Activated CD4-positive, alpha-beta T cell treated with anti-CD3 and anti-CD28 coated beads, Interleukin-2, amount 50 U/mL, for 4 hours (primary cell): ENCODE measurements around the gene ZNF326.
A peak's percentile ranks its signal among the peaks of the same experiment; 100 is the strongest.

Experiments used
- DNase-seq, 2 experiments: peaks; one replicate each; pipeline ENCODE4 v3.0.0-alpha.2; 2020

Gene ZNF326

GRCh38 chr1:89994805-89995597 is at the start of gene ZNF326:
ZNF326 (plus strand) TSS chr1:89995110; CDS start chr1:89995258, 148 bp downstream.
- DNase-seq = peak; percentile 87 to 88

GRCh38 chr1:89945852-89946476 is 48.9 kb upstream of the ZNF326 start:
- DNase-seq = no peak

- DNase-seq = no peak
Observed at GRCh38 chr1:89946532-89946931, 48.4 kb upstream of the ZNF326 start.

GRCh38 chr1:89948722-89949345 is 46.1 kb upstream of the ZNF326 start:
- DNase-seq = no peak

- no peak for DNase-seq
Observed at GRCh38 chr1:89949991-89950624, 44.8 kb upstream of the ZNF326 start.

- no peak for DNase-seq
Observed at GRCh38 chr1:89950703-89951102, 44.2 kb upstream of the ZNF326 start.

GRCh38 chr1:89951766-89952604 is 42.9 kb upstream of the ZNF326 start:
- DNase-seq = no peak

- no peak for DNase-seq
Observed at GRCh38 chr1:89952605-89953130, 42.2 kb upstream of the ZNF326 start.

- peak; percentile 12 to 27 for DNase-seq
Observed at GRCh38 chr1:89953131-89953626, 41.7 kb upstream of the ZNF326 start.

- no peak for DNase-seq
Observed at GRCh38 chr1:89953929-89954328, 41.0 kb upstream of the ZNF326 start.

- no peak for DNase-seq
Observed at GRCh38 chr1:89954401-89954800, 40.5 kb upstream of the ZNF326 start.

- DNase-seq = no peak
Observed at GRCh38 chr1:89955311-89956205, 39.4 kb upstream of the ZNF326 start.

- DNase-seq = no peak
Observed at GRCh38 chr1:89957107-89957506, 37.8 kb upstream of the ZNF326 start.

GRCh38 chr1:89958851-89959654 is 35.9 kb upstream of the ZNF326 start:
- DNase-seq = no peak

GRCh38 chr1:89959719-89960118 is 35.2 kb upstream of the ZNF326 start:
- no peak for DNase-seq

GRCh38 chr1:89962024-89962741 is 32.7 kb upstream of the ZNF326 start:
- no peak for DNase-seq

GRCh38 chr1:89962742-89963075 is 32.2 kb upstream of the ZNF326 start:
- no peak for DNase-seq

- DNase-seq = no peak
Observed at GRCh38 chr1:89965193-89965768, 29.6 kb upstream of the ZNF326 start.

- no peak for DNase-seq
Observed at GRCh38 chr1:89966656-89967055, 28.3 kb upstream of the ZNF326 start.
